DOHH2 (cell line): ENCODE measurements around the gene COL13A1.

Source experiments
- CTCF ChIP-seq: fragments of 200-600 bp; sonication (generic); IDR thresholded peaks from one replicate; pipeline ENCODE4 v1.5.1; 2014; ENCODE audit warnings: antibody characterized with exemption, mild to moderate bottlenecking, low read depth, low read length; ENCODE audit not compliant: poor library complexity, severe bottlenecking
- EZH2phosphoT487 ChIP-seq: fragments of 200-600 bp; sonication (generic); IDR thresholded peaks from 2 replicates; pipeline ENCODE4 v1.6.1; 2017; ENCODE audit warnings: borderline replicate concordance, mild to moderate bottlenecking, antibody characterized with exemption, low read length, moderate library complexity, mixed read lengths

DNA sequence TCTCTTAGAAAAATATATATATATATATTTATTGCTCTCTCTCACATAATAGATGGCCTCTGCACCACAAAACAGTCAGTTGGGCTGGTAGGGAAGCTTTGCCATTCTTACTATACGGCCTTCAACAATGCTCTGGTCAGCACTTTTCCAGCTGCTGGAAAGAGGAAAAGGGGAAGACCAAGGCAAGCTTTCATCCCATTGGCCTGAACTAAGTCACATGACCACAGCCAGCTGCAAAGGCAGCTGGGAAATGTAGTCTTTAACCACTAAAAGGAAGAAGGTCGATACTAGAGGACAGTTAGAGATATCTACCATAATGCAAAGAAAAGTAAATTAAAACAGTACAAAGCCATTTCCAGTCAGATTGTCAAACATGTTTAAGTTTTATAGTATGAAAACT is 192.6 kb downstream of the COL13A1 start:
- TF ChIP-seq CTCF (no peak), EZH2phosphoT487 (no peak)
